DOHH2 (cell line): ENCODE data around the gene LIM2.

ENCODE experiments used
- CTCF ChIP-seq: fragments of 200-600 bp; sonication (generic); IDR thresholded peaks from one replicate; pipeline ENCODE4 v1.5.1; 2014; ENCODE audit warnings: antibody characterized with exemption, mild to moderate bottlenecking, low read depth, low read length; ENCODE audit not compliant: poor library complexity, severe bottlenecking
- EZH2phosphoT487 ChIP-seq: fragments of 200-600 bp; sonication (generic); IDR thresholded peaks from 2 replicates; pipeline ENCODE4 v1.6.1; 2017; ENCODE audit warnings: borderline replicate concordance, mild to moderate bottlenecking, antibody characterized with exemption, low read length, moderate library complexity, mixed read lengths

DNA sequence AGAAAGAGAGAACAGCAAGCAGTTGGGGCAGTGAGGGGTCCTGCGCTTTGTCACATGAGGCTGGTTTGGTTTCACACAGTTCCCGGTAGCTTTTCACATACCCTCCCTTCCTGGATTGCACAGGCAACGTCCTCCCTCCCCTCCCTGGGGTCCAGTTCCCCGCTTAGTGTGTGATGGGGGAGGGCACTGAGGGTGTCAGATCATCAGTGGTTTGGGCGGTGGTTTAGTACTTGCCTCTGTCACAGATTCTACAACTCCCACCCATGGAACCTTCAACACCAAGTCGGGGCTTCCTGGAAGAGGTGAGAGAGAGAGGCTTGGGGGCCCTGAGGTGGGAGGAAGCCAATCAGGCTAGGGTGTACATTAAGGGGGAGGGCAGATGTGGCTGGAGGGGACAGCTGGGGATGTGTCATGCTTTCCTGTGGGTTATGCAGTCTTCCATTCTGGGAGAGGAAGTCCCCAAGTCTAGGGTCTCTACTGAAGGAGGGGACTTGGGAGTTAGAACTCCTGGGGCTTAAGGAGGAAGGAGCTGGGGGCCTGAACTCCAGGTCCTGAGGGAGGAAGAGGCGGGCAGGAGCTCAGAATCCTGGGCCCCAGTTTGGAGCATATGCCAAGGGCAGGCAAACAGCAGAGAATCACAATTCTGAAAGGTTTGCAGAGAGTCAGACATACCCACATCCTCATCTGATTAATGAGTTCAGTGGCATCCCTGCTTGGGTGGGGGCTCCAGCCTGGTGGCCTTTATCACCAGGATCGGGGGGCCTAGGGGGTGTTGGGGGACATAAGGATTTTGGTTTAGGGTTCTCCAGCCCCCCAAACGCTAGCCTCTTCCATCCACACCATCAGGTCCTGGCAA is 14.9 kb downstream of the LIM2 start, which contains the start of gene NKG7:
- TF ChIP-seq CTCF = no peak
- no peak for TF ChIP-seq EZH2phosphoT487
